Measurements from ENCODE around the gene NEK1.

- no peak for TF ChIP-seq CTCF (IDR thresholded peaks at IDR 0.05; ENCODE audit: low read depth, low read length)
- TF ChIP-seq EZH2phosphoT487 (IDR thresholded peaks at IDR 0.05; ENCODE audit: low read depth), result no peak
Measured at GRCh38 chr4:169348541-169348940, 263.8 kb downstream of the NEK1 start.
